Left renal pelvis (tissue), 4 donors: ENCODE results near the gene CNR2. TPM values are rescaled to one million over a fixed set of nuclear protein-coding genes. Genes with fewer than 3 reads are reported as not detected.
"Not testable (repeated sequence)": the region's sequence is repeated elsewhere in the genome, so short reads cannot be mapped to it uniquely, and the experiment has no call there.

Experiments used
- DNase-seq, 4 donors: peaks; one replicate each; pipeline ENCODE4 v3.0.0-alpha.2; 2013; ENCODE audit warnings: low read depth in 4 of 4, low spot score in 3 of 4
- polyA plus RNA-seq, 4 donors: library from polyadenylated mRNA; unstranded; fragments of 120-200 nt; gene quantifications; one replicate each; pipeline ENCODE4 v1.2.1, GENCODE V29; 2013; ENCODE audit not compliant: insufficient read length in 4 of 4

CNR2 gene
- polyA plus RNA-seq, 4 donors: 0.06 to 0.11 (median 0.07) TPM

DNA sequence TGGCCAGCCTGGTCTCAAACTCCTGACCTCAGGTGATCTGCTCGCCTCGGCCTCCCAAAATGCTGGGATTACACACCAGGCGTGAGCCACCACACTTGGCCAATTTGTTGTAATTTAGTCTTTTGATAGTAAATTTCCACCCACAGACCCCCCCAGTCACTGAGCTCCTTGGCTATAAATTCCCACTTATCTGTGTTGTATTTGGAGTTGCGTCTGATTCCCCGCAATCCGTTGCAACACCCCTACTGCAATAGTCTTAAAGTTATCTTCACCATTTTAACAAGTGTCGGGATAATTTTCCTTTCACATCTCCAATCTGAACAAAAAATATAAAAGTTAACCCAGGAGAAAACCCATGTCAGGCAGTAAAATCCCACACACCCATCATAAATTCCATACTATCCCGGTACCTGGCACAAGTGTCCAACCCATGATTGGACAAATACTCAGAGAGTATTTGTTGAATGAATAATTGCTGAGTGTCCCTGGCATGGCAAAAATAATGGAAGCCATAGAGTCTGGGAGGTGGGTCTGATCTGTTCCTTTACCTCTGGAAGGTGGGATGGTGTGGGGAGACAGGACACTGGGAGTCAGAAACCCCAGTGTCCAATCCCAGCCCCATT is 9.3 kb upstream of the CNR2 start:
- DNase-seq: no peak

DNA sequence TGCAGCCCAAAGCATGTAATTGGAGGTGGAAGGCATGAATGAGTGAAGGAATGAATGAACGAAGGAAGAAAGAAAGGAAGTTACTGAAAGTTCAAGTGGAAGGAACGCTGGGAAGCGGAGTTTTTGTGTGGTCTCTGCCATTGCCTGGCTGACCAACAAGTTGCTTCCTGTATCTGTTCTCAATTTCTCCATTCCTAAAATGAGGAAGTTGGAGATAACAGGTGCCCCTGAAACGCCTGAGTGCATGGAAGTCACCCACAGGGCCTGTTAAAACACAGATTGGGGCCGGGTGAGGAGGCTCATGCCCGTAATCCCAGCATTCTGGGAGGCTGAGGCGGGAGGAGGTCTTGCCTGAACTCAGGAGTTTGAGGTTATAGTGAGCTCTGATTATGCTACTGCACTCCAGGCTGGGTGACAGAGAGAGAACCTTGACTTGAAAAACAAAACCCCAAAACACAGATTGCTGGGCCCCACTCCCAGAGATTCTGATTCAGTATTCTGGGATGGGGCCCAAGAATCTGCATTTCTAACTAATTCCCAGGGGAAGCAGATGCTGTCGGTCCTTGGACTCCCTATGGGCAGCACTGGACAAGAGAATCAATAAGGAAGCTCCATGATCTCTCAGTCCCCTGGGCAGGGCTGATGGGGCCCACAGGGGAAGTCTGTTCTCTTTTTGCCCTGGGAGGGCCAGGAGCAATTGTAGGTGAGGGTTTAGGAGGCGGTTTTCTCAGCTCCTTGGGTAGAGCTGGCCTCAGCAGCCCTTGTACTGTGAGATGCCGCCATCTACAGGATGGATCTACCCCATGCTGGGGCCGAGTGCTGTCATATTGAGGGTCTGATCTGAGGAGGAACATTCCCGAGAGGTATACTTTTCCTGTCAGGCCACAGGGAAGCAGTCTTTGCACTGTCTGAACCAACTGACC is 3.3 kb upstream of the CNR2 start:
- DNase-seq: peak in 3 of 4 donors; percentile 46 to 58 (median 54)

- no peak for DNase-seq
Observed at GRCh38 chr1:23915466-23915865, 2.3 kb upstream of the CNR2 start.

- DNase-seq: no peak
Observed at GRCh38 chr1:23914921-23915320, 1.8 kb upstream of the CNR2 start.

DNA sequence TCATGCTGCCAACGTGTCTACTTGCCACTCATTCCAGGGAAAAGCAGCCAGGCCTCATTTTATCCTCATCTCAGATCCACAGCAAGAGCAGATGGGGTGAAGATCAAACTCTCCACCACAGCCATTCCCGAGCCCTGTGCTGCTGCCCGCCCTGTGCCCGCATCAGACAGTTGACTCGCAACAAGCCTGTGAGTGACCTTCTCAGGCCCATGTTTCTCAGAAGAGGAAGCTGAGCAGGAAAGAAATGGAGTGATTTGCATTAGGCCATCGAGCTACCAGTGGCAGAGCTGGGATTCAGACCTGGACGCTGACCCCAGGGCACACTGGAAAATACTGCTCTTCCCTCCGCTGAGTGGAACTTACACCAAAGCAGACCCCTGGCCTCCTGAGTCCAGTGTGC is 1.2 kb downstream of the CNR2 start:
- DNase-seq: no peak

- DNase-seq: no peak
Observed at GRCh38 chr1:23910553-23911246, 2.5 kb downstream of the CNR2 start.

GRCh38 chr1:23910144-23910543 is 3.0 kb downstream of the CNR2 start:
- no peak for DNase-seq

DNA sequence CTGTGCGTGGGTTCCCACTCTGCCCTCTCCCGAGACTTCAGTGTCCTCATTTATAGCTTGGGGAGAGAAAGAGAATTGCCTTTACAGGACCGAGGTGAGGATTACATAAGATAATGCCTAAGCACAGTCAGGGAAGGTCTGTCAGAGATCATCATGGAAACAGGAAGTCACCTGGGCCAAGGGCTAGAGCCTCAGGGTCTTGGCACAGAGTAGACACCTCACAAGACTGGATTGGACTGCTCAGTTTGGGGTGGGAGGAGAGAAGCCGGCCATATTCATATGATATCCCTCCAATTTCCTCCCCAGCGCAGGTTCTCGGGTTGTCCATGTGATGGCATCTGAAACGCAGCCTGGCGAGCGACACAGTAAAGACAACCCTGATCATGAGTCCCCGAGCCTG is 3.8 kb downstream of the CNR2 start:
- DNase-seq: no peak

DNA sequence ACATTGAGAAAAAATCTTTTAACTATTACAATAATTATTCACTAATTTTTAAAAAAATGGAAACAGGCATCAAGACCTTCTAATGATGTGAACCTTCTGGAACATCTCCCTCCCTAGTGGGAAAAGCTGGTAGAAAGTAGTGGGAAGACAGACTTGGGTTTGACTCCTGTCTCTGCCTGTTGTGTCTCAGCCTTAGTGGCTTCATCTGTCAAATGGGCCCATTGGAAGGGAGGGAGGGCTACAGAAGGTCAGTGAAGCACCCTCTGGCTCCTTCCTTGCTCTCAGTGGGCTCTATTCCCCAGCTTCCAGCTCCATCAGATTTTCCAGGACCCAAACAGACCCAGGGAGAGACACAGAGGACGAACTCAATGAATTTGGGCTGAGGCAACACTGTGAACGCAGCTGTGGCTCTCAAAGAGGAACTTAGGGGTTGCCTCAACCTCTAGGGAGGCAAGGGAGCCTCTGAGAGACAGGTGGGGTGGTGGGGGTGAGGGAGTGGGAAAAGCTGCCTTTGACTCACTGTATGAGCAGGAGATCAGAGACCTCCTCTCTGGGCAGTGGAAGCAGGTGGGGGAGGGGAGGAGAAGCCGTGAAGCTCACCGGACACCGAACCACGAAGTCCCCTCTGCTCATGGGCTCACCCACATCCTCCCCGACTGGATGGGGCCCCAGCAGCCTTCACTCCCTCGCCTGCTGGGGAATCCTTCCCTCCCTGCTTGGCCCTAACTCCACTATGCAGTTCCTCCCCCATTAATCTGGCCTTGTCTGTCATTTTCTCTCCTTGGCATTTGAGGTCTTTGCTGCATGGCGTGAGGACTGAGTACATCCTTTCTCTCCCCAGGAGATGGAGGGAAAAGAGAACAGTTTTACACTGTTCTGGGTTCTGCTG is 4.5 kb downstream of the CNR2 start:
- no peak for DNase-seq

- DNase-seq: no peak
Observed at GRCh38 chr1:23906731-23907130, 6.4 kb downstream of the CNR2 start.

DNA sequence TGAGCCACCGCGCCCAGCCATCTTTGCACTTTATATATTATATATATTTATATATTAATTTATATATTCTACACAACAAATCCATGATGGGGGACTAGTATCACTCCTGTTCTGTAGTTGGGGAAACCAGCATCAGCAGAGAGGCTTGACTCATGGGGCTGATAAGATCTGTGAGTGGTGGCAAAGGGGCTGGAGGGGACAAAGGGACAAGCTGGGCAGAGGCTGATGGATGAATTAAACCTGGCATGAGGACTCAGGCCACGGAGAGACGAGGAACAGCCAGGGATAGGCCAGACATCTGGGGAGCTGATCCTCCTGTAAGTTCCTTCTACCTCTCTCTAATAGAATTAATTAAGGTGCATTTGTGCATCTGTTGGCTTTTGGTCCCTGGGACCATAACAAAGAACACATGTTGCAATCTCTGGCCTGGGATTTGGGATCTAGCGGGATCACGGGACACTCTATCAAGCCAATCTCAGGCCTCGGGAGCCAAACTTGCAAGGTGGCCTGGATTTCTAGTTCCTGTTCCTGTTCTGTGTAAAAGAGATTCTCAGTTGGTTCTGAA is 7.6 kb downstream of the CNR2 start:
- DNase-seq: no peak

GRCh38 chr1:23904748-23905357 is 8.3 kb downstream of the CNR2 start:
- DNase-seq: no peak

DNA sequence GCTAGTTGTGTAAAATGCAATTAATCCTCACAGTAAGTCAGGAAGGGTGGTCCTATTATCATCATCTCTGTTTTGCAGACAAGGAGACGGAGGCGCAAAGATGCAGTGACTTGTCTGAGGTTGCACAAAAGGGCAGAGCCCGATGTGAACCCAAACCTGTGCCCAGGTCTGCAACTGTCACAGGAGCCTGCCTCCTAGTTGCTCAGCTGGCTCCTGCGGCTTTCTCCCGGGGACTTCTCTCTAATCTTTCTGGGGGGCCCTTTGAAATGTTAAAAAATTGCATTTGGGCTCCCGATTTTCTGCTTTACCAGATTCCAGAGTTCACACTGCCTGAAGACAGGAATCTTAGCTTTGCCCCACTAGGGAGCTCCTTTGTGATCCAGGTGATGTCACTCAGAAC is 9.4 kb downstream of the CNR2 start:
- no peak for DNase-seq

DNA sequence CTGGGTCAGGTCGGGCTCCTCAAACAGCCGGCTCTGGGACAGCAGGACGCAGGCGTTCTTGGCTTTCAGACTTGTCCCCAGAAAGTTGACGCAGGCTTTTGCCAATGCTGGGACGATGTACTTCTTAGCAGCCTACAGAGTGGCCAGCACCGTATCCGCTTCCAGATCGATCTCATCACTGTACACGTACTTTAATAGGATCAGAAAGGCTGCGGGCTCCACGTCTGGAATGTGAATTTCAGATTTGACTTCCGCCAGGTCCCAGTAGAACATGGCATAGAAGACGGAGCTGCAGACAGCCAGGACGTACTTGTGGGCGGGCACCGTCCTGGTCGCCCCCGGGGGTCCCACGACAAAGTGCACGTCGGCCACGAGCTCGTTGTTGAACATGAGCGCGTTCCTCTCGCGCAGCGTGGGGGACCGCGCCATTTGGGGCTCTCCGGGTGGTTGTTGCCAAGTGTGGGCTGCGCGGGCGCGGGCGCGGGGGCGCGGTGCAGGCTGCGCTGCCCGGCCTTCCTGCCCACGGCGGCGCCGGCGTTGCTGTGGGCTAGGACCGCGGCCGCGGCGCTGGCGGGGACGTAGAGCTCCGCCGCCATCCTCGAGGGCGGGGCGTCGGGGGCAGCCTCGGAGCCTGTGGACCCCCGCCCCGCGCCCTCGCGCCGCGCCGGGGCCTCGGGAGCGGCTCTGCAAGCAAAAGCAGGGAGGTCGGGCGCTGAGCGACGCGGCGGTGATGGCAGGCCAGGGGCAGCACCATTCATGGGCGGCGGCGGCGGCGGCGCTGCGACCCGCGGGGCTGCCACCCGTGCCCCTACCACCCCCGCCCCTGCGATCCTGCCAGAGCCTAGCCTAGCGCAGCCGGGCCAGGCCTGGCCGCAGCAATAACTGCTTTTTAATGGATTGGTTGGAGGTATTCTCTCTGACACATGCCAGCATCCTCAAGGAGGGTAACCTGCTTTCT is 10.6 kb downstream of the CNR2 start:
- DNase-seq: no peak

DNA sequence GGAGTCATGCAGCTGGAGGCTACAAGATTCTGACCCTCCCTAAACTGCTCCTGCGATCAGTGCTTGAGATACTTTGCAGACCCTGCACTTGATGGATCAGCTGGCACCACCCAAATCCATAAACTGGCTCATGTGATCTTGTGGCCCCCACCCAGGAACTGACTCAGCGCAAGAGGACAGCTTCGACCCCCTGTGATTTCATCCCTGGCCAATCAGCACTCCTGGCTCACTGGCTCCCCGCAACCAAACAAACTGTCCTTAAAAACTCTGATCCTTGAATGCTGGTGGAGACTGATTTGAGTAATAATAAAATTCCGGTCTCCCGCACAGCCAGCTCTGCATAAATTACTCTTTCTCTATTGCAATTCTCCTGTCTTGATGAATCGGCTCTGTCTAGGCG is 13.1 kb downstream of the CNR2 start:
- DNase-seq: not testable (repeated sequence)

GRCh38 chr1:23899070-23899469 is 14.1 kb downstream of the CNR2 start:
- no peak for DNase-seq

DNA sequence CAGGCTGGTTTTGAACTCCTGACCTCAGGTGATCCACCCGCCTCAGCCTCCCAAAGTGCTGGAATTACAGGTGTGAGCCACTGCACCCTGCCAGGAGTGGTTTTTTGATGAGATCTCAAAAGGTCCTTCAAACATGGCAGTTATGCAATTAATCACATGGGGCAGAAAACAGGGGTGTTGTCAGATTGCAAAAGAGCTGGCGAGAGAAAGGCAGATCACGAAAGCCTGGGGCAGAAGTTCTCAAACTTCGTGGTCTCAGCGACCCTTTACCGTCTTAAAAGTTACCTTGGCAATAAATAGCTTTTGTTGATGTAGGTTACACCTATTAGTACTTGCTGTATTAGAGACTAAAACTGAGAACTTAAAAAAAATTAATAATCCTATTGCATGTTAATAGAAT is 16.1 kb downstream of the CNR2 start:
- DNase-seq: no peak

GRCh38 chr1:23896491-23896890 is 16.7 kb downstream of the CNR2 start:
- DNase-seq: no peak

DNA sequence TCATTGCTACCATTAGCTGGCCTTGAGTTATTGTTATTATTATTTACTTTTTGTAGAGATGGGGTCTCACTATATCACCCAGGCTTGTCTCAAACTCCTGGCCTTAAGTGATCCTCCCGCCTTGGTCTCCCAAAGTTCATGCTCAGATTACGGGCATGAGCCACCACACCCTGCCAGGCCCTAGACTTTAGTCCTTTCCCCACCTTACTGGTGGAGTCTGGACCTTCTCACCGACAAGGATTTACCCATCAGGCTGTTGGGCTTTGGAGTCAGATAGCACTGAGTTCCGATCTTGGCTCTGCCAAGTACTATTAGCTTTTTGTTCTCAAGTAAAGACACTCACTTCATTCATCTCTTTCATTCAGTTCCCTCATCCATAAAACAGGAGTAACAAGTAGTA is 17.2 kb downstream of the CNR2 start:
- DNase-seq: no peak
